Stimulated activated CD4-positive, alpha-beta T cell treated with anti-CD3 and anti-CD28 coated beads, Interleukin-2, amount 100 ng/mL, for 4 hours (primary cell): Measurements from ENCODE around the gene FBXL4.
"Not testable (repeated sequence)": the region's sequence is repeated elsewhere in the genome, so short reads cannot be mapped to it uniquely, and the experiment has no call there.

Experiments used
- DNase-seq: peaks from one replicate; pipeline ENCODE4 v3.0.0-alpha.2; 2020; ENCODE audit warnings: low read depth

FBXL4 gene

DNA sequence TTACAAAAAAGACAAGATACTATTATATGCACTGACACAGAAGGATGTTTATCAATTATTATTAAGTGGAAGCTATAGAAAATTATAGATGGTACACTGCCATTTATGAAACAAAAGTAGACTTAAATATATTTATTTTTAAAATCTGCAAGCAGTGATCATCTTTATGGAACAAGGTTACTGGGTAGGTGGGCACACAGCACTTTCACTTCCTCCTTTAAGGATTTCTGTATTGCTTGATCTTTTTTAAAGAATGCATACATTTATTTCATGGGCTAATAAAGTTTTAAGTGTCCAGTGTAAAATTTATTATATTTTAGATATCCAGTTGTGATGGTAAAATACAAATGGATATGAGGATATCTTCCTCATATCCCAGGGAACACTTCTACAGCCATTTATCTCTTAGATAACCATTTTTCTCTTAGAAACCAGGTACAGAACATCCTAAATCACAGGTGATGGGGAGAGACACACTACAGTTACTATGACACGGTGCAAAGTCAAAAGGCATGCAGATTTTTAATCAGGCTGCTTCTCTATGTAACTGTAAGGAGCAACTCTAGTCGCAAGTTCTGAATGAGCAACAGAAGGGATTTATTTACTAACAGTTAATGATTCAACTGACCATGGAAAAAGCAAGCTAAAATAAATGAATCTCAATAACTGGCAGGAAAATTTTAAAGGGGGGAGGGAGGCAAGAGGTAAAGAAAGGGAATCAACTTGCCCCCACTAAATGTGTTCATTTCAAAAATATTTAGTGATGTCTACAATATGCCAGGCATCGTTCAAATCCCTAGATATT, 2.2 kb downstream of the FBXL4 start:
- DNase-seq, result no peak

DNA sequence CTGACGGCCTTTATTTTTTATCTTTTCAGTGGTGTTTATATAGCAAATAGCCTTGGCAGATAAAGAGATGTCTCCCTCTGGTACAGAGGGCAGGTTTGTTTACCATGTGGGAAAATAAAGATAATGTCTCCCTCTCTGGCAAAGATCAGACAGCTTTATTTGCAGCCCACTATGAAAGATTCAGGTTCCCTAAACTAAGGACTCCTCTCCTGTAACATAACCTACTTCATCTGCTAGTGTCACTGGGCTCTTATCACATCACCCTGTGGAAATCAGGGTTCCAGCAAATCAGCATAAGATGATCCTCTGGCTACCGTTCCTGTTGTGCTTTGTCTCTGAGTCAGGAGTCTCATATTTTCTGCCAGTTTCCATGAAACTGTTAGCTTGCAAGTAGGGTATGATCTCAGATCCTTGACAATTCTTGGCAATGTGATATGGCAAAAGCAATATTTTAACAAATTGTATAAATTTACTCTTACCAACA, 3.1 kb downstream of the FBXL4 start:
- DNase-seq, result no peak

DNA sequence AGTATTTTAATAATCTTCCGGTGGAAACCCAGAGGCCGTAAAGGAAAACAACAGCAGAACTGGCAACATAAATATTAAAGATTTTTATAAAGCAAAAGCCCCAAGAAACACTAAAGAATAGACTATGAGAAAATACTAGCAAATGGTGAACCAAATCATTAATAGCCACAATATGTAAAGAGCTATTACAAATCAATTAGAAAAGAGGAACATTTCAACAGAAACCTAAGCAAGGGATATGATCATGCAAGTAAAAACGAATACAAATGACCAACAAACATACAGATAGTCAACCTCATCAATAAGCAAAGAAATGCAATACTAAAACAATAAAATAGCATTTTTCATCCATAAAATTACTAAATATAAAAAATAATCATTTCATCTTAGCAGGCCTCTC, 3.6 kb downstream of the FBXL4 start:
- DNase-seq, result no peak

DNA sequence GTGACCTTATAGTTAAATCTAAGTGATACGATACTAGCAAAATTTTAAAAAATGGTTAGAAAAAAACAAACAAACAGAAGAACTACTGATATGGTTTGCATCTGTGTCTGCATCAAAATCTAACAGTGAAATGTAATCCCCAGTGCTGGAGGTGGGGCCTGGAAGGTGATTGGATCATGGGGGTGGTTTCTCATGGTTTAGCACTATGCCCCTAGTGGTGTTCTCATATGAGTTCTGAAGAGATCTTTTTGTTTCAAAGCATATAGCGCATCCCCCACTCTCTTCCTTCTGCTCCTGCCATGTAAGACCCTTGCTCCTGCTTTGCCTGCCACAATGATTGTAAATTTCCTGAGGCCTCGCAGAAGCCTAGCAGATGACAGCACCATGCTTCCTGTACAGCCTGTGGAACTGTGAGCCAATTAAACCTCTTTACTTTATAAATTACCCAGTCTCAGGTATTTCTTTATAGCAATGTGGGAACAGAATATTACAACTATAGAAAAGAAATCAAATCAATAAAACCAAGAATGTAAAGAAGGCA, 5.4 kb downstream of the FBXL4 start:
- DNase-seq, result no peak

DNA sequence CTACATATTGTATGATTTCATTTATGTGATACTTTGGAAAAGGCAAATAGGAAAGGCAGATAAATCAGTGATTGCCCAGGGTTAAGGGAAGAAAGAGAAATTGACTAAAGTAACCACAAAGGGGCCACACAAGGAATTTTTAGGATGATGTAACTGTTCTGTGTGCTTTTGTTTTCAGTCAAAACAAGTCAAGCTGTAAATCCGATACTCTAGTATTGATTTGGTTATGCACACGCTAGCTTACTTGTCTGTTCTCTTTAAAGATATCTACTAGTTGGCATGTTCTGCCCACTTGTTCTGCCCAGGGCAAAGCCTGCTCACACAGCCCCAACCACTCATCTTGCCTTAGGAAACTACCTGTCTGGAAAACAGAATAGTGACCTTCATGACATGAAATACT, 6.4 kb downstream of the FBXL4 start:
- no peak for DNase-seq

DNA sequence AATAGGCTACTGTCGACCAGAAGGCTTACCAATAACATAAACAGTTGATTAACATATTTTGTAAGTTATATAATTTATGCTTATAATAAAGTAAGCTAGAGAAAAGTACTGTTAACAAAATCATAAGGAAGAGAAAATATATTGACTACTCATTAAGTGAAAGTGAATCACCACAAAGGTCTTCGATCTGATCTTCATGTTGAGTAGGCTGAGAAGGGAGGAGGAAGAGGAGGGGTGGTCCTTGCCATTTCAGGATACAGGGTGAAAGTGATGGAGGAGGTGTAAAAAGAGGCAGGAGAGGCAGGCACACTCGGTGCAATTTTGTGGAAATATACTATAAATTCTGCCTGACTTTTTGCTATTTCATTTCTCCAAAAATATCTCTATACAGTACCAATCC, 10.4 kb downstream of the FBXL4 start:
- DNase-seq, result no peak

DNA sequence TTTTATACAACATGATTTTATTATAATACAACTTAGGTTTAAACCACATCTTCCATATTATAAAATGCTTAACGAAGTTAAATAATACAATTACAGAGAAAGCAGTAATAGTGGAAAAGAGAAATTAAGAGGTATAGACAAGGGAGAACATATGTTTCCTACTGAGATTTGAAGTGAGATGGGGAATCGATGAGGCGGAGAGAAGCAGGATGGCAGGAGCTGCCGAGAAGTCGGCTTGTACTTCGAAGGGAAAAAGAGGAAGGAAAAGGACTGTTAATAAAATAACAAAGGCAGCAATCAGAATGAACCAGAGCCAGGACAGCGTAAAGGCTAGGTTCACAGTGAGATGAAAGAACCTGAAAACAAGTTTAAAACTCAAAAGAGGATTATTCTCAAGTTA, 15.4 kb downstream of the FBXL4 start:
- no peak for DNase-seq

DNA sequence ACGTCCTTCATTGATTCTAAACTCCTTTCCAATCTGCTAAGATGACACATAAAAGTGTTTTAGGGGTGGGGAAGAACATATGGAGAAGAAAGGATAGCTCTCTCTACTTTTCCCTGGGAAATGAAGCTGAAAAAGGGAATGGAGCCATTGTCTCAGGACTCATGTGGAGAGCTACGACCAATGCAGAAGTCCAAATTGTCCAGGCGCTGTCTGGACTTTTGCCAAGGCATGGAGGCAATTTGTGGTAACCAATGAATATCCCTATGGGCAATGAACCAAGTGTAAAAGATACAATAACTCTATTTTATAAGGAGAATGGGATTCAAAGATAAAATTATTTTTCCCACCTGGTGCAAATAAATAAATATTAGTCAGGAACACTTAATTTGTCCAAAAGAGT, 16.1 kb downstream of the FBXL4 start:
- DNase-seq, result no peak

DNA sequence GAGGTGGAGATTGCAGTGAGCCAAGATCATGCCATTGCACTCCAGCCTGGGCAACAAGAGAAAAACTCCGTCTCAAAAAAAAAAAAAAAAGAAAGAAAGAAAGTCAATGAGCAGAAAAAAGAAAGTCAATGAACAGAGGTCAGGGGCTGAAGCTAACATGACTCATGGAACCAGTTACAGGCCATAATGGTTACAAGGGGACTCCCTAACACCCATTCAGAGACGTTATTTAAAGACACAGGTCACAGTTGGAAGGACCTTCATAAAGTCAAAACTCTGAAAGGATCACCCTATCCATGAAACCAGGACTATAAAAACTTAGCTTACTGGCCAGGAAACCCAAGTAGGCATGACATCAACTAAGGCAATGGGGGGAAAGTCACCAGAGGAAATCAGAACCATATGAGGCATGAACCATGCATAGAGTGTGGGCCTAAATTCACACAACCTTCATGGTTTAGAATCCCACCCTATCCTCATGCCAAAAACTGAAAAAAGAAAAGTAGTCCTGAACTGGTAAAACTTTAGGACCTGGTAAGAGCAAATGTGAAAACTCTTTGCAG, 18.2 kb downstream of the FBXL4 start:
- no peak for DNase-seq

DNA sequence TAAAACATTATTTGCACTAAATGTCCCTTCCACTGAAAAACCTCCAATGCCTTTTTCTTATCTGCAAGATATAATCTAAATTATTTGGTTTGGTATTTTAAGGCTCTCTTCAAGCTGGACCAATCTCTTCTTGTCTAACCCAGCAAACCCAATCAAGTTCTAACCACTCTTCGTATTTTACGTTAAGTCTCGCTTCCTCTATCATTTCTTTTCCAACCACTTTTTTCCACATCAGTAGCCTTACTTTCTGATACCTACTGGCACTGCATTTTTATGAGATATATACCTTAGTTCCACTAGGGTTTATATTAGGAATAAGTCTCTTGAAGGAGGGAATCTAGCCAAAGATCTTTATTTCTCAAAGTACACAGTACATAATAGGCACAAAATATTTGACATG, 19.1 kb downstream of the FBXL4 start:
- no peak for DNase-seq

DNA sequence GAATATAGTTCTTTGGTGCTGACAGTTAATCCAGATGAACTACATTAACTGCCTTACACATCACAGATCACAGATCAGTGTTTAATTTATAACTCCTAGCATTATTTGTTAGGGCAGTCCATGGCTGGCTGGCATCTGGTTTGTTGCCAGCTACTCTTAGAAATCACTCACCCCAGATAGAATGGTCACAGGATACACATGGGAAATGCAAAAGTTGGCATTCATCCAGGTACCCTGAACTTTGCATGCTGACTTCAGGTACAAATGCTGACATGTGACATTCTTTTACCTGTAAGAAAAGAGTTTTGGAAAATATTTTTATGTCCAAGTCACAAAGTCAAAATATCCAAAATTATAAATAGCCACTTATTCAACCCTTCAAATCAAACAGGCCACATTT, 20.2 kb downstream of the FBXL4 start:
- no peak for DNase-seq

DNA sequence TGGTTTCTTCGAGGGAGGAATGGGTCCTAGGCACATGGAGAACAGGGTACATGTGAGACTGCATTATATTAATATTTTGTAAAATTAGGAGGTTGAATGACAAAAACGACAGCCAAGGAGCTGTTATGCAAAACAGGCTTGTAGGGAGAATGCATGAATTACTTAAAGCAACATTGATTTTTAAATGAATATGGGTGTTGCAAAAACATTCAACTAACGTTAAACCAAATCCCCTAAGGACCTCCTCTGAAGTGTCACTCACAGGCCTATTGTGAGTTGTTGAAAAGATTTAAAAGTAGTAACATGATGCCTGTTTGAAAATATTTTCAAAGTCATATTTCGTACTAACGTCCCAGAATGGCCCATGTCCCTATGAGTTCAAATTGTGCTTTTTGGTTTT, 21.9 kb downstream of the FBXL4 start:
- DNase-seq, result no peak

DNA sequence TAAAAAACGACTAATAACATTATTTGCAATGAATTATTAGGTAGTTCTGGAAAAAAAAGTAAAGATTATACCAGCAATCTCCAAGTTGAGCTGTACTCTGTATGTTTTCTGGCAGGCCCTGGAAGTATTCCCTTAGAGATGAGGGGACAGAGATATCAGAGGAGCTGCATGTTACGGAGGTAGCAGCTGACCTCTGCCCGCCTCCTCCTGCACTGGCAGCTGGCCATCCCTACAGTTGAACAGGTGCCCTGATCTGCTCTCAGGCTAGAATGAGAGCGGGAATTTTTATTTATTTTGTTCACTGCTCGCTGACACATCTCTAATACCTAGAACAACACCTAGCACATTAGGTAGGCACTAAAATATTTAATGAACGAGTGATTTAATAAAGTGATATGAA, 23.1 kb downstream of the FBXL4 start:
- DNase-seq, result no peak

DNA sequence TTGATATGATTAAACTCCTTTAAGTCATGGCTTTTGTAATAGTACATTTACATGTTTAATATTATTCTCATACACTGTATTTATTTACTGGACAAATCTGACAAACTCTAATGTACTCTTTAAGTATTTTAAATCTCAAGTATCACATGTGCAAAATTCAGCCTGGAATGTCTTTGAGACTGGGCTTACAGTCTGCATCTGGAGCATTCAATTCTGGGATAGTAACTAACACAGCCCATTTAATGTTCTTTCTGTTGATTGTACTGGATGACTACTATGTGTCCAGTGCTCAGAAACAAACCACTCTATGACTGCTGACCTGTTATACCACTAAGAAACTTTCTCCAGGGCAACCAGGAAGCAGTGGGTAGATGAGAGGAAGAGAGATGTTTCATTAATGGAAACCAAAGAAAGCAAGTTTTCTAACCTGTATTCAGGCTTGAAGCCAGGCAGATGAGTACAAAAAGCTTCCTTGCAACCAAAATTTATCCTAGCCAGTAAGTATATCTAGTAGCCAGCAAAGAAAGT, 26.8 kb downstream of the FBXL4 start:
- DNase-seq, result no peak

DNA sequence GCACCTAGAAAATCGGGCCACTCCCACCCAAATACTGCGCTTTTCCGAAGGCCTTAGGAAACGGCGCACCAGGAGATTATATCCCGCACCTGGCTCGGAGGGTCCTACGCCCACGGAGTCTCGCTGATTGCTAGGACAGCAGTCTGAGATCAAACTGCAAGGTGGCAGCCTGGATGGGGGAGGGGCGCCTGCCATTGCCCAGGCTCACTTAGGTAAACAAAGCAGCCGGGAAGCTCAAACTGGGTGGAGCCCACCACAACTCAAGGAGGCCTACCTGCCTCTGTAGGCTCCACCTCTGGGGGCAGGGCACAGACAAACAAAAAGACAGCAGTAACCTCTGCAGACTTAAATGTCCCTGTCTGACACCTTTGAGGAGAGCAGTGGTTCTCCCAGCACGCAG, 36.8 kb downstream of the FBXL4 start:
- not testable (repeated sequence) for DNase-seq

DNA sequence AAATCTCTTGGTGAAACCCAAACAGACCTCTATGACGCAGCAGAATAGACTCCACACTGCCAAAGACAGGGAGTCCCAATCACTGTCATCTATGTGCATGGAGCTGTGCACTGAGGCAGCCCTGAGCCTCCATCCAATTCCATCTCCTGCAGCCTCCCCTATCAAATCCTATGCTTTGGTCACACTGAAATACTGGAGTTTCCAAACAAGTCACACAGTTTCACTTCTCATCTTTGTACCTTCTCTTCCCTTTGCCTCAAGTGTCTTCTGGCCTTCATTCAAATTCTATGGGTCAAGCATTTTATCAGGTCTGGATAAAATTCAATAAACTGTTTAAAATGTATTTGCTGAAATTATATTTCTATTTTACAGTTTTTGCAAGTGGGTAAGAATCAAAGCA, 38.5 kb downstream of the FBXL4 start:
- DNase-seq, result no peak

DNA sequence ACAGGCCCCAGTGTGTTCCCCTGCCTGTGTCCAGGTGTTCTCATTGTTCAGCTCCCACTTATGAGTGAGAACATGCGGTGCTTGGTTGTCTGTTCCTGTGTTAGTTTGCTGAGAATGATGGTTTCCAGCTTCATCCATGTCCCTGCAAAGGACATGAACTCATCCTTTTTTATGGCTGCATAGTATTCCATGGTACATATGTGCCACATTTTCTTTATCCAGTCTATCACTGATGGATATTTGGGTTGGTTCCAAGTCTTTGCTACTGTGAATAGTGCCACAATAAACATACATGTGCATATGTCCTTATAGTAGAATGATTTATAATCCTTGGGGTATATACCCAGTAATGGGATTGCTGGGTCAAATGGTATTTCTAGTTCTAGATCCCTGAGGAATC, 41.4 kb downstream of the FBXL4 start:
- not testable (repeated sequence) for DNase-seq

DNA sequence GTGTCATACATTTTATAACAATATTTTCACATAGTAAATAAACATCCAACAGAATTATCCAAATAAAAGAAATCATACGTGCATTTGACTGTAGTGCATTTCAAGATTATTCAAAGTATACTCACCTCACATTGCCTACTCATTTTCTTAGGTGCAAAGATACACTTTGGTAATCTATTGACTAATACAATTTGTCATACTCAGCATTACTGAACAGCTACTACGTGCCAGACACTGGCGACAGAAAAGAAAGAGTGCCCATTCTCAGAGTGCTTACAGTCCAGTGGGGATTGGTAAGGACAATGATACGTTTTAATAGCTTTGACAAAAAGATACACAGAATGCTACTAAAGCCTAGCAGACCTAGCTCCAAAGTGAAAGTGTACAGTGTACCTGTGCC, 42.0 kb downstream of the FBXL4 start:
- DNase-seq, result no peak

DNA sequence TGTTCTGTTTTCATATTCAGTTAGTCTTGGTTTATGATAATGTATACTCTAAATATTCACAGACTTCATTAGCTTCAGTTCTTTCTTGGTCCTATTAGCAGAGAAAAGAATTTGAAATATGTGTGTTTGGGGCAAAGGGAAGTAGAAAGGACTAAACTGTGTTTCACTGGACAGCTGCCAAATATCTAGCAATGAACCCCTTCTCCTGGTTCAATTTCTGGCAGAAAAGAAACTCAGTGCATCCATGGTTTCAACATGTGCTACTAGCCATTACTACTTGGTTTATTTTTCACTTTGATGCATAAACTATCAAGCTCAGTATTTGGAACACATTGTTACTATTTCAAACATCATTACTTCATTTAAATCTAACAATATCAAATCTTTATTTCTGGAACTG, 43.6 kb downstream of the FBXL4 start:
- no peak for DNase-seq

DNA sequence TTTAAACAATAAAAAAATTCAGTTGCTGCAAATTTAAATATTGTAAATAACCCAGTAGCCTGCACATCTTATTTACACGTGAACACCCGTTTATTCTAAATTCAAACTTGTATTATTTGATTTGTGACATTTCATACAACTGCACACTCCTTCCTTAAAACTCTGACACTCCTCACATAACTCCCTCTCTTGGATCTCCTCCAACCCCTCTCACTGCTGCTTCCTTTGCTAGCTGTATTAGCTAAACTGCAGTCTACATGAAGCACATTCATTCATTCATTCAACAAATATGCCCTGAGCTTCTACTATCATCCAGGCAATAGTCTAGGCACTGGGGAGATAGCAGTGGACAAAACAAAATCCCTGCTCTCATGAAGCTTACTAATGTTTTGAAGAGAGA, 47.0 kb downstream of the FBXL4 start:
- DNase-seq, result no peak

DNA sequence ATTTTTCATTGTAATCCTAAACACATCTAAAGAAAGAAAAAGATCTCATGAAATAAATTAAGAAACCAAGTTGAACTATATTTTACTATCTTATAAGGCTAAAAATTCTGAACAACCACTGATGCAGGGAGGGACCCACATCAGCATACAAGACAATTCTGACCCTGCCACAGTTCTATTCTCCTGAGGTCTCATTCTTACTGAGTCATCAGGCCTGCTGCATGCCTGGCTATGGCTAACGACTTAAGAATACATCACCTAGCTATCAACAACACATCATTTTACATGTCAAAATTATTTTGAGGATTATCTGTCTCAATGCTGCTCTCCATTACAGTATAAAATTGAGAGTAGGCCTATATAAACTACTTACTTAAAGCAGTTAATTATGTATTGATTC, 52.9 kb downstream of the FBXL4 start:
- DNase-seq, result no peak

DNA sequence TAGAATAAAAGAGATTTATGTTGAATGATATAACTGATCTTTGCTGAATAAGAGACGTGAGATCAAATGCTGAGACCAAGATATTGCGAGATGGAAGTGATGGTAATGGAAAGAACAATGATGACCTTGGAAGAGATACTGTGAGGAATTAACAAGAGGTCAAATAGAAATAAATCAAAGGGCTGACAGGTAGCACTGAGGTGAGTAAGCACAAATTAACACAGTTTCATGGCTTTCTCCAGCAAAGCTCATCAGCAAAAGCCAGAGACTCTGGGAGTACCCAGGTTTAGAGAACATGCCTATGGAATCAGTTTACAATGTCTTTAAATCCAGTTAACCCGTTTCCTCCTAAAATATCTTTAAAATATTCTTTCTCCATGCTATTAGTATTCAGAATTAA, 60.1 kb downstream of the FBXL4 start:
- no peak for DNase-seq

DNA sequence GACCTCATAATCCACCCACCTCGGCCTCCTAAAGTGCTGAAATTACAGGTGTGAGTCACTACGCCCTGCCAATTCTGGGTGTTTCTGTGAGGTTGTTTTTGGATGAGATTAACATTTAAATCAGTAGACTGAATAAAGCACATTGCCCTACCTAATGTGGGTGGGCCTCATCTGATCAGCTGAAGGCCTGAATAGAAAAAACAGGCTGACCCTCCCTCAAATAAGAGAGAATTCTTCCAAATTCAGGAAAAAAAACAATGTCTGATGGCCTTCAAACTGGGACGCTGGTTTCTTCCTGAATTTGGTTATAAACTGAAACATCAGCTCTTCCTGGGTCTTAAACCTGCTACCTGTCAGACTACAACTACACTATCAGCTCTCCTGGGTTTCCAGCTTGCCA, 62.4 kb downstream of the FBXL4 start:
- DNase-seq, result no peak

DNA sequence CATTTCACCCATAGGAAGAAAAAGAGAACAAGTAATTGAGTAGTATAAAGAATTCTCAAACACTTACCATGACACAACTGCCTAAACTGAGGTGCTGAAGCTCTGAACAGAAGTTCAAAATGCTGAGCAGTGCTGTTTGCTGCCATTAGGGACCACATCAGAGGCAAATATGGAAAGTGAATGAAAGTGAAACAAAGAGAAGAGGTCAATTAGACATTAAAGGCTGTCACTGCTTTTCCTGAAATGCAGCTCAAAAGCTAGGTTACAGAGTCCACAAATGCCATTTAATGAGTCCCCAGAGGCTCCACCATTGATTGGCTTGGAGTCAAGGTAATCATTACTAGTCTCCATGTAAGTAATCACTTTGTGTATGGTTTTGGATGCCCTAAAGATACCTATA, 67.3 kb downstream of the FBXL4 start:
- DNase-seq, result no peak
